ENCODE measurements around the gene RRBP1. TPM values are rescaled to one million over a fixed set of nuclear protein-coding genes. Genes with fewer than 3 reads are reported as not detected.

RRBP1 gene
- total RNA-seq, 1 donor from 2014 or later, result 46.7 TPM

GRCh38 chr20:17617212-17617867 lies 64.7 kb downstream of the RRBP1 start:
- H3K27ac Mint-ChIP-seq (ENCODE audit: unreplicated experiment), result no peak overlapping the region
- peak; percentile 74 for TF ChIP-seq CTCF (conservative IDR thresholded peaks at IDR 0.05)
- H3K4me3 Mint-ChIP-seq, result no peak overlapping the region
- no peaks in the 10 kb centered on the region for H3K36me3 Mint-ChIP-seq (ENCODE audit: low read depth)
- H3K4me1 Mint-ChIP-seq, result no peaks in the 10 kb centered on the region
- DNase-seq (ENCODE audit: low read depth, low spot score), result peak; percentile 67
- no peaks in the 10 kb centered on the region for H3K27me3 Mint-ChIP-seq (ENCODE audit: low read depth)
- H3K9me3 Mint-ChIP-seq, result no peaks in the 10 kb centered on the region

DNA sequence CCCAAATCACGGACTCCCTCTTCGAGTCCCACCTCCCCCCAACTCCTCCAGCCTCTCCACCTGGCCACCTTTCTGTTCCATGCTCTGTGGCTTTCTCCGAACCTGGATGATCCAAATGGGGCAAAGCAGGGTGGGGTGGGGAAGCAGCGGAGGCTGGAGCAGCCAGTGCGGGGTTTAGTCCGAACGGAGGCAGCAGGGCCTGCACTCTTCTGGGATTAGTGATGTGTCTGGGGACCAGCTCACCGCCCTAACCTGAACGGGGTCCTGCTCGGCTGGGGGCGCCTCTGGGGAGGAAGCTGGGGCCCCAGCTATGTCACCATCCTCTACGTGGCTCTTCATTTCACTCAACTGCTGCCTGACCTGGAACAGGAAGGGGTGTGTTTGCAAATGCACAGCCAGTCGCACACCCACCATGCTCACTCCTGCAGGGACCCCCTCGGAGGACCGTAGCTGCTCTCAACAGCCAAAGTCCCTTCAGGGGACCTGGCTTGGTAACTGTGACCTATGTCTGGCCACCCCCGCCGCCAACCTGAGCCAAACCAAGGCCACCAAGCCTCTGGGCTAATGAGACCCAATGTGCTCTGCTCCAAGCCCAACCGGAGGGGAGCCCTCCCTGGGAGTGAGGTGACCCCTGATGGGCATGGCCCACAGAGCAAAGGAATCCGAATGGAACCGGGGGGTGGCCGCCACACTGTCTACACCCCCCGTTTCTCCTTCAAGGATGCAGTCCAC lies 65.4 kb downstream of the RRBP1 start:
- no peaks in the 10 kb centered on the region for H3K27me3 Mint-ChIP-seq (ENCODE audit: low read depth)
- H3K36me3 Mint-ChIP-seq (ENCODE audit: low read depth), result no peaks in the 10 kb centered on the region
- no peak for DNase-seq (ENCODE audit: low read depth, low spot score)
- H3K4me1 Mint-ChIP-seq, result no peaks in the 10 kb centered on the region
- H3K27ac Mint-ChIP-seq (ENCODE audit: unreplicated experiment), result no peak overlapping the region
- no peak overlapping the region for H3K4me3 Mint-ChIP-seq
- no peak for TF ChIP-seq CTCF (conservative IDR thresholded peaks at IDR 0.05)
- no peaks in the 10 kb centered on the region for H3K9me3 Mint-ChIP-seq

GRCh38 chr20:17615645-17616479 lies 66.2 kb downstream of the RRBP1 start:
- H3K27ac Mint-ChIP-seq (ENCODE audit: unreplicated experiment), result no peak overlapping the region
- TF ChIP-seq CTCF (conservative IDR thresholded peaks at IDR 0.05), result no peak
- no peaks in the 10 kb centered on the region for H3K36me3 Mint-ChIP-seq (ENCODE audit: low read depth)
- H3K9me3 Mint-ChIP-seq, result no peaks in the 10 kb centered on the region
- no peak for DNase-seq (ENCODE audit: low read depth, low spot score)
- no peaks in the 10 kb centered on the region for H3K4me1 Mint-ChIP-seq
- no peak overlapping the region for H3K4me3 Mint-ChIP-seq
- H3K27me3 Mint-ChIP-seq (ENCODE audit: low read depth), result no peaks in the 10 kb centered on the region

GRCh38 chr20:17614812-17615644 lies 67.0 kb downstream of the RRBP1 start:
- no peak for DNase-seq (ENCODE audit: low read depth, low spot score)
- Mint-ChIP-seq H3K36me3 (ENCODE audit: low read depth) (no peaks in the 10 kb centered on the region), H3K27me3 (ENCODE audit: low read depth) (no peaks in the 10 kb centered on the region), H3K4me1 (no peaks in the 10 kb centered on the region), H3K4me3 (no peak overlapping the region), H3K9me3 (no peaks in the 10 kb centered on the region), H3K27ac (ENCODE audit: unreplicated experiment) (no peak overlapping the region)
- TF ChIP-seq CTCF (conservative IDR thresholded peaks at IDR 0.05), result no peak

Measured in neural crest cell (in vitro differentiated cells).